HG03342 (cell line): ENCODE measurements around the gene SLC16A5.
"Not testable (repeated sequence)": the region's sequence is repeated elsewhere in the genome, so short reads cannot be mapped to it uniquely, and the experiment has no call there.

Experiments
- ATAC-seq: cut with Tn5 transposase; IDR thresholded peaks from one replicate; pipeline ENCODE4 v1.9.1; 2021; ENCODE audit warnings: mild to moderate bottlenecking, moderate library complexity; ENCODE audit not compliant: unreplicated experiment

The SLC16A5 gene

GRCh38 chr17:75063626-75064025 lies 24.1 kb upstream of the SLC16A5 start:
- no peak for ATAC-seq

GRCh38 chr17:75064040-75064439 lies 23.7 kb upstream of the SLC16A5 start:
- ATAC-seq, result no peak

GRCh38 chr17:75064460-75064859 lies 23.3 kb upstream of the SLC16A5 start:
- ATAC-seq, result no peak

GRCh38 chr17:75064867-75065561 lies 22.7 kb upstream of the SLC16A5 start:
- ATAC-seq, result no peak

GRCh38 chr17:75065562-75066151 lies 22.1 kb upstream of the SLC16A5 start:
- no peak for ATAC-seq

GRCh38 chr17:75067856-75068255 lies 19.9 kb upstream of the SLC16A5 start:
- ATAC-seq, result no peak

- ATAC-seq, result no peak
Observed at GRCh38 chr17:75068750-75069149, 19.0 kb upstream of the SLC16A5 start.

- ATAC-seq, result no peak
Observed at GRCh38 chr17:75069783-75070182, 18.0 kb upstream of the SLC16A5 start.

GRCh38 chr17:75071478-75072271 lies 16.1 kb upstream of the SLC16A5 start:
- ATAC-seq, result not testable (repeated sequence)

GRCh38 chr17:75072909-75073308 lies 14.8 kb upstream of the SLC16A5 start:
- ATAC-seq, result not testable (repeated sequence)

GRCh38 chr17:75073618-75074047 lies 14.1 kb upstream of the SLC16A5 start:
- ATAC-seq, result no peak

GRCh38 chr17:75074532-75074931 lies 13.2 kb upstream of the SLC16A5 start:
- no peak for ATAC-seq

GRCh38 chr17:75075597-75076336 lies 12.0 kb upstream of the SLC16A5 start:
- ATAC-seq, result no peak

GRCh38 chr17:75077072-75077495 lies 10.7 kb upstream of the SLC16A5 start:
- ATAC-seq, result no peak

- no peak for ATAC-seq
Observed at GRCh38 chr17:75077496-75078283, 10.1 kb upstream of the SLC16A5 start.

- no peak for ATAC-seq
Observed at GRCh38 chr17:75078284-75079022, 9.3 kb upstream of the SLC16A5 start.

- ATAC-seq, result no peak
Observed at GRCh38 chr17:75079023-75079373, 8.8 kb upstream of the SLC16A5 start.

GRCh38 chr17:75081611-75082540 lies 5.9 kb upstream of the SLC16A5 start:
- ATAC-seq, result no peak

- no peak for ATAC-seq
Observed at GRCh38 chr17:75082683-75083082, 5.1 kb upstream of the SLC16A5 start.
